ENCODE results near the gene UMODL1.

UMODL1 gene

GRCh38 chr21:42189860-42190485 is 118.9 kb downstream of the UMODL1 start:
- no peak for DNase-seq (ENCODE audit: low spot score)
- TF ChIP-seq CTCF (IDR thresholded peaks at IDR 0.05; ENCODE audit: extremely low read depth, missing control alignments) = no peak

- no peak for DNase-seq (ENCODE audit: low spot score)
- no peak for TF ChIP-seq CTCF (IDR thresholded peaks at IDR 0.05; ENCODE audit: extremely low read depth, missing control alignments)
Observed at GRCh38 chr21:42190486-42190863, 119.4 kb downstream of the UMODL1 start.

- no peak for TF ChIP-seq CTCF (IDR thresholded peaks at IDR 0.05; ENCODE audit: extremely low read depth, missing control alignments)
- no peak for DNase-seq (ENCODE audit: low spot score)
Observed at GRCh38 chr21:42191064-42191463, 119.9 kb downstream of the UMODL1 start.

GRCh38 chr21:42191696-42192595 is 120.8 kb downstream of the UMODL1 start:
- TF ChIP-seq CTCF (IDR thresholded peaks at IDR 0.05; ENCODE audit: extremely low read depth, missing control alignments) = no peak
- DNase-seq (ENCODE audit: low spot score) = no peak
